ENCODE measurements around the gene LBHD2.

Gene LBHD2

DNA sequence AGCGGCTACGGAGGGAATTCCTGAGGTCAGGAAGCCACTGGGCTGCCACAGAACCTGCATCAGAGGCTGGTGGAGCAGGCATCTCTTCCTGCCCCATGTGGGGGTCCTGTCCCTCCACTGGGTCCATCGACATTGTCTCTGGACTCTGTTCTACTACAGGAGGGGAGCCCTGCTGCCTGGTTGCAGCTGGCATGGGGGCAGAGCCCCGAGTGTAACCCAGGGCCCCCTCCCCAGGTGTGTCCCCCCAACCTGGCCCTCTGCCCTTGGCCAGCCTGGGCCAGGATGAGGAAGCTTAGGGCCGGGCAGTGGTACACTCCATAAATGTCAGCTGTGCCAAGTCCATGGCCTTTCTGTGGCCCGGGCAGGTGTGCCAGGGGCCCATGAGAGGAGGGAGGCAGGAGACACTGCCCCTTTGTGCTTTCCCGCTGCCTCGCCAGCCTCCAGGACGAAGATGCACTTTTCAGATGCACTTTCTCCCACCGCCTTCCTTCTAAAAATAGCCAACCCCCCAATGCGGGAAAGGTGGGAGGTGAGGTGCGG lies 6.5 kb downstream of the LBHD2 start:
- DNase-seq (ENCODE audit: low read depth in 1 of 2, low spot score in 1 of 2) = no peak

DNA sequence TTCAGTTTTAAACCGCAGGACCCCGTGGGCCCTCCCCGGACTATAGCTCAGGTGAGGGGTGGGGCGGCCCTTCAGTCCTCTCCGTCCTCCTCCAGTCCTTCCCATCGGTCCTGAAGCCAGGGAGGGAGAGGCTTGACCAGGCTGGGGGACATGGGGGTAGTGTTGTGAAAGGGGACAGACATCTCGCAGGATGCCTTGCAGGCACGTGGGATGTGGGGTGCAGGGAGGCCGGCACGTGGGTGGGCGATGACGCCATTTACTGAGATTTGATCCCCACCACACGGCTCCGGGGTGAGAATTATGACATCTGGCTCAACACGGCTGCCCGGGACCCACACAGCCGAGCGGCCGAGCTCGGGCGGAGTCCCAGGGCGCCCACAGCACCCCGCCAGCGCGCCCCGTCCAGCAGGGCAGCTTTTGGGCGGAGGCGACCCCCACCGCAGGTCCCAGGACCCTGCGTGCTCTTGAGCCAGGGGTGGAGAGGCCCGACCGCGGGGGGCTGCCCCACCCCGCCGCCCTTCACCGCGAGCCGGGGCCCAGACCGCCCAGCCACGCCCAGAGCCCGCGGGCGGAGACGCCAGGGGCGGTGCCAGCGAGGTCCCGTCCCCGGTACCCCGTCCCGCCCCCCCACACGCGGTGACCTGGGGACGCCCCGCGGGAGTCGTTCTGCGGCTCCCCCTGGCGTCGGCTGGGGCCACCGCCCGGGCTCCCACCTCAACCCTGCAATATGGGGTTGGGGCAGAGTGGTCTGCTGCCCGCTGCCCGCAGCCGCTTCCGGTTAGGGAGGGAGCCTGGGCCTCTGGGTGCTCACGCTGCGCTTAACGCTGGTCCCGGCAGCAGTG lies 7.3 kb downstream of the LBHD2 start:
- DNase-seq (ENCODE audit: low read depth in 1 of 2, low spot score in 1 of 2) = peak; percentile 58 to 67

DNA sequence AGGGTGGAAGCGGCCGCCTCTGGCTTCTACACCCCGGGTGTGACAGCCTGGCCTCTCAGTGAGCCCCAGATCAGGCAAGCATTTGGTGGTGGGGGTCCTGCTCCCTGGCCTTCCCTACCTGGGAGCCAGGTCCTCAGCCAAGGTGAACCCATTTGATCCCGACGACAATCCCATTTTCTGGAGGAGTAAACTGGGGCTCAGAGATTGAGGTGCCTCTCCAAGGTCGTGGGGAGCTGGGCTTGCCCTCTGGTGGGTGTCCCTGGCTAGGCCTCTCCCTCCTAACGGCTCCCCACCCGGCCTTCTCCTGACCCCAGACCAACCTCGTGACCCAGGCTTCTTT lies 7.8 kb downstream of the LBHD2 start:
- no peak for DNase-seq (ENCODE audit: low read depth in 1 of 2, low spot score in 1 of 2)

DNA sequence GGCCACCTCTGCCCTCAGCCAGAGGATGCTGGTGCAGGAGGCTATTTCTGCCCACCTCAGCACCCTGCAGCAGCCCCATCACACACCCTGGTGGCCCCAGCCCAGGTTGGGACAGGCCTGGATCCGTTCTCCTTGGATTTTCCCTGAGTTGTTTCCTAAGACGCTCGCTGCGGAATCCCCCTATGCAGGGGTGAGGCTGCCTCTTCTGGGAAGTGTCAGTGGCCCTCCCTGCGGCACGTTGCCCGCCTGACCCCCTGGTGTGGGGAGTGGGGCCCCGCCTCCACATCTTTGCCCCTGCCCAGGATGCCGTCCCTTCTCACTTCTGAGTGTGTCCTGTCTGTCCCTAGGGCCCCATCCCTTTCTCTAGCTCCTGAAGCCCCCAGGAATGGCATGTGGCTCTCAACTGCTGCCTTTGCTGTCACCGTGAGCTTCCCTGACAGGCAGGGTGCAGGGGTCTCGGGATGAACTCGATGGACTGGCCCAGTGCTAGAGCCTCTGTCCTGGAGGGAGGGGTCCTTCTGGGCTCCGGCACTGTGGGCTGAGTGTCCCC lies 9.9 kb downstream of the LBHD2 start:
- no peak for DNase-seq (ENCODE audit: low read depth in 1 of 2, low spot score in 1 of 2)

DNA sequence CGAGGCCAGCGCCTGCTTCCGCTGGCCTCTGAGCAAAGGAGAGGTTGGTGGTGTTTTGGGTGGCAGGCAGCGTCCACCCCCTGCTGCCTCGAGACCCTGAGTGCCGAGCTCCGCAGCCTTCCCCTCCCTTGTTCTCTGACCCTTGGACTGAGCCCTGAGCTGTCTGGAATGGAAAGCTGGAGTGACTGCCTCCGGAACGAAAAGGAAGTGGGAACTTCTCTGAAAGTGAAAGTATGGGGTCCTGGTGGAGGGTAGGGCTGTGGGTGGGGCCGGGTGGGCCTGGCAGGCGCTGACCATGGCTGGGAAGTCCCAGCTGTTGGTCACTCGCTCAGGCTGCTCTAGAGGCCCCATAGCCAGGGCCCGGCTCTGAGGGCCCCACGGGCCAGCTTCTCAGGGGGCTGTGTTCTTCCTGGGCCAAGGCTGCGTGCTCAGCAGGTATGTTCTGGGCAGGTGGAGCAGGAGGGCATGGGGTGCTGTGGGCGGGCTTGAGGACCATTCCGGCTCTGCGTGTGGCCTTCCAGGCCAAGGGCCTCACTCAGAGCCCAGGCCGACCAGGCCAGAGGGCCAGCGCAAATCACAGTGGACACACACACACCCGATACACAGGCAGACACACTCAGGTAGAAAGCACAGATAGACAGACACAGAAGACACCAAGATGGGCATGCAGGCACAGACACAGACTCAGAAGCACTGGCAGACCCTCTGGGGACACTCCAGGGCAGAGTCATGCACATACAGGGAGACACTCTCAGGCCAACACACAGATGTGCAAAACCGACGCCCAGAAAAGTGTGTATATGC lies 10.6 kb downstream of the LBHD2 start, which contains the start of gene EXOC3L4:
Gene EXOC3L4, plus strand, starts transcription at position 320 of the 804 bp plus-strand sequence. CDS start 5,495 bp downstream, outside the sequence.
- DNase-seq (ENCODE audit: low read depth in 1 of 2, low spot score in 1 of 2) = no peak

DNA sequence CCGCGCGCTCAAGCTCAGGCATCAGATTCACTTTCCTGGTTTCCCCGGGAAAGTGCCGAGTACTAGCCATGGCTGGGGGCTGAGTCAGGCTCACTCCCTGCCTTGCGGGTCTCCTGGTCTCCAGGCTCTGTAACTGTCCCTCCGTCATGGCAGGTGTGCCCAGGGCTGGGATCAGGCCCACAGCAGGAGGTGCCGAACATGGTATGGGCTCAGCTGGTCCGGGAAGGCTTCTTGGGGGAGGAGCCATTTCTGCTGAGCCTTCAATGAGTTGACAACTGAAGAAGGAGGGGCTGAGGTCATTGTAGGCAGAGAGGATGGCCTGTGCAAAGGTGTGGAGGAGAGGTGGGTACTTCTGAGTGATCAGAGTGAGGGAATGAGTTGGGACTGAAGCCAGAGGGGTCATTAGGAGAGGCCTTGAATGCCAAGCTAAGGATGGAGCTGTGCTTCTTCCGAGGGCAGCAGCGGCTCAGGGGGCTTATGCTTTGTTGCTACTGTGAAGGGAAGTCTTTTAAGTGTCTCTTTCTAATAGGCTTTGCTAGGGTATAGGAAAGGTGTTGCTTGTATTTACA lies 11.3 kb downstream of the LBHD2 start:
- no peak for DNase-seq (ENCODE audit: low read depth in 1 of 2, low spot score in 1 of 2)

DNA sequence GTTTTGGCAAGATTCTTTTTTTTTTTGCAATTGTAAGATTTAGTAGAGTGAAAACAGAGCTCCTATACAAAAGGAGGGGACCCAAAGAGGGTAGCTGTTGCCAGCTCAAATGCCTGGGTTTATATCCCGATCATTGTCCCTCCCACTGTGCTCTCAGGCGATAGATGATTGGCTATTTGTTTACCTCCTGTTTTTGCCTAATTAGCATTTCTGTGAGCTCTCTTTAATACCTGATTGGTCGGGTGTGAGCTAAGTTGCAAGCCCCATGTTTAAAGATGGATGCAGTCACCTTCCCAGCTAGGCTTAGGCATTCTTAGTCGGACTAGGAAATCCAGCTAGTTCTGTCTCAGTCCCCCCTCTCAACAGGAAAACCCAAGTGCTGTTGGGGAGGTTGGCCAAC lies 12.4 kb downstream of the LBHD2 start:
- DNase-seq (ENCODE audit: low read depth in 1 of 2, low spot score in 1 of 2) = no peak

DNA sequence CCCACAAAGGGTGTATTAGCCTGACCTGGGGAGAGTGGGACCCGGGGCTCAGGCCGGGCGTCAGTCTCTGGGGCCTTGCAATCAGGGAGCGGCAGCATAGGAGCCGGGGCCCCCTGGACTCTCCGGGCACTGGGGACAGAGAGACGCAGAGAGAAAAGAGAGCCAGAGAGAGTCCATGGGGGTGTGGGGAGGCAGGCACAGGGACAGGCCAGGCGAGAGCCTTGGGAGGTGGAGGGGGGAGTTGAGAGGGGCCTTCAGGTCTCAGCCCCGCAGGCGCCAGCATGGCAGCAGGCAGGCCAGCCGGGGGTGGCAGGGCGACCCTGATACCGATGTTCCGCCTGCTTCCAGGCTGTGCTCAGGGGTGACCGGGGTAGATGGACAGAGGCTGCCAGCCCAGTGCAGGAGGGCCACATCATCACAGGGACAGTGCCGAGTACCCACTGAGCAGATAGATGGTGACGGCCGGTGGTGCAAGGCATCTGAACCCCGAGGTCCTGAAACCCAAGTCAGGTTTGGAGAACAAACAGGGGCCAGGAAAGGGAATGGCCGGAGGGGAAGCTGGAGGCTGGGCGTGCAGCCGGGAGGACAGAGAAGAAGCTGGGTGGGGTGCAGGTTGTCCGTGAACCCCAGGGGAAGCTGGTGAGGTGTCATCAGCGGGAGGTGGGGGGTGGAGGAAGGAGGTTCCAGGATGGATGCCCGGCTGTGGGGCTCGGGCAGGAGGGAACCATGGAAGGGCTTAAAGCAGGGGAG lies 13.4 kb downstream of the LBHD2 start:
- DNase-seq (ENCODE audit: low read depth in 1 of 2, low spot score in 1 of 2) = no peak

DNA sequence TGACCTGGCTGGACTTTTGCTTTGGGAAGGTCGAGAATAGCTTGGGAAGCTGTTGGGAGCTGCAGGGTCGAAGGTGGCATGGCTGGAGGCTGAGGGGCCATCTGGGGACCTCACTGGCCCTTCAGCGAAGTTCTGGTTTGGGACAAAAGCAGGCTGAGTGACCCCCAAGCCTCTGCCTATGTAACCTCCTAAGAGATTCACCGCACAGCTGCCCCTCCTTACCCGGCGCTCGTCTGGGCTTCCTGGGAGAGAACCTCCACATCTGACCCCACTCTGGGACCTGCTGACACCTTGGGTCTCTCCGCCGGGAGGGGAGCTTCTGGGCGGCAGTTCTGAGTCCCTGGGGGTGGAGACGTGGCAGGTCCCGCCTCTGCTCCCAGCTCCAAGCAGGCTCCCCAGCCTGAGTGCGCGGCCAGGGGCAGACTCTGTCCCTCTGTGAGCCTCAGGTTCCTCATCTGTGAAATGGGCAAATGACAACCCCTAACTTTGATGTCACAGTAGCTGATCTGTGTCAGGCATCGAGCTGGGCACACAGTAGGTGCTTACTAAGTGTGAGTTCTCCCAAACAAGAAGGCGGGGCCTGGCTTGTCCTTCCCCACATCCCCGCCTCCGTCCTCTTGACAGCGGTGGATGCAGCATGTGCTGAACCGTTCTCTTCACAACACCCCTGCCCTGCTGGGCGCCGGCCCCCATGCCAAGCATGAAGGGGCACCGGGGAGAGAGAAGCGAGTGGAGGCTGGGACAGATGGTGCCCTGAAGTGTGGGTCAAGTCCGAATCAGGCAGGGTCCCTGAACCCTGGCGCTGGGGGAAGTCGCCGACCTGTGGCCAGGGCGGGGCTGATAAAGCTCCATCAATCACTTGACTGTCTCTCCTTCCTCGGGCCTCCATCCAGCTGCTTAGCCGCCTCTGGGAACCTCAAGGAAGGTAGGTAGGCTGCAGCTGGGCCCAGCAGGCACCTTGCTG lies 14.3 kb downstream of the LBHD2 start:
- DNase-seq (ENCODE audit: low read depth in 1 of 2, low spot score in 1 of 2) = no peak

DNA sequence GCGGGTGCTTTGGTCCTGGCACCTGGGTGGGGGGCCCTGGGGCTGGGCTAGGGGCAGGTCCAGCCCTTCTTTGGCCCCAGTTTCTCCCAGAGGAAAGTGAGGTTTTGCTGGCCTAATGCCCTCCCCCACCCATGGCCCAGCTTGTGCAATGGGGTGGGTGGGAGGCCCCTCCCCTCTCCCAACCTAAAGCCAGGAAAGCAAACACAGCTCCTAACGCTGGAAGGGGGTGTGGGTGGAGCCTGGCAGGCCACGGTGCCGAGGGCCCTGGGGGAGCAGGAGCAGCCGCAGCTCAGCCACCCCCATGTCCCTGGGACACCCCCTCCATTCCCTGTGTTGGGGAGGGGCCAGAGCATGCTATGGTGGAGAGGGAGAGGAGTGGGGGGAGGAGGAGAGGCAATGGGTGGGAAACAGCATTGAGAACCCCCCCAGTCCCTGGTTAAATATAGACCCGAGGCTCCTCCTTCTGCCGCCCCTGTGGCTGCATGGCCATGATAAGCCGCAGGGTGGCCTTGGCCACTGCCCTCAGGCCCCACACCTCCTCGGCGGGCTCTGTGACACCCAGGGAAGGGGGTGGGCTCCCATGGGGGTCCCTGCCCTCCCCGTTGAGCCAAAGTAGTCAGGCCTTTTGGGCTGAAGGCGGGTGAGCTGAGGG lies 15.2 kb downstream of the LBHD2 start:
- DNase-seq (ENCODE audit: low read depth in 1 of 2, low spot score in 1 of 2) = no peak

DNA sequence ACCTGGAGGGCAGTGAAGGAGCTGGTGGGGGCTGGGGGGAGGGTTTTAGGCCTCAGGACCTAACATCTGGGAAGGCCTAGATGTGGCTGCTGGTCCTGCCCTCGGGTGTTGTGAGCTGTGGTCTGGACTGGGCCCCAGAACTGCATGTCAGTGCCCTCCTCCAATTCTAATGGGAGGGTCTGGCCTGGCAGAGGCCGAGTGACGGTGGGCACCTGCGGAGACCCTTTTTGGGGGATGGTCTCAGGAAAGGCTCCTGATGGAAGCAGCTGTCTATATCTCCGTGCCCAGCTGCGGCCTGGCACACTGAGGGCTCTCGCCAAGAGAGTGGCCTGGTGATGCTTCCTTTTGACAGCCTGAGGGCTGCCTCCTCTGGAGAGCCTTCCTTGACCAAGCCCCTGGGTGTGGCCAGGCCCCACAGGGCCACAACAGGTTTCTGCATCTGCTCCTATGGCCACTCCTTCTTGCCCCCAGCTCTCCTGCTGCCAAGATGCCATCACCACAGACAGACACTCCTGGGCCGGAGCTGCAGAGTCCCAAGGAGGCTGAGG lies 15.8 kb downstream of the LBHD2 start:
- DNase-seq (ENCODE audit: low read depth in 1 of 2, low spot score in 1 of 2) = no peak

DNA sequence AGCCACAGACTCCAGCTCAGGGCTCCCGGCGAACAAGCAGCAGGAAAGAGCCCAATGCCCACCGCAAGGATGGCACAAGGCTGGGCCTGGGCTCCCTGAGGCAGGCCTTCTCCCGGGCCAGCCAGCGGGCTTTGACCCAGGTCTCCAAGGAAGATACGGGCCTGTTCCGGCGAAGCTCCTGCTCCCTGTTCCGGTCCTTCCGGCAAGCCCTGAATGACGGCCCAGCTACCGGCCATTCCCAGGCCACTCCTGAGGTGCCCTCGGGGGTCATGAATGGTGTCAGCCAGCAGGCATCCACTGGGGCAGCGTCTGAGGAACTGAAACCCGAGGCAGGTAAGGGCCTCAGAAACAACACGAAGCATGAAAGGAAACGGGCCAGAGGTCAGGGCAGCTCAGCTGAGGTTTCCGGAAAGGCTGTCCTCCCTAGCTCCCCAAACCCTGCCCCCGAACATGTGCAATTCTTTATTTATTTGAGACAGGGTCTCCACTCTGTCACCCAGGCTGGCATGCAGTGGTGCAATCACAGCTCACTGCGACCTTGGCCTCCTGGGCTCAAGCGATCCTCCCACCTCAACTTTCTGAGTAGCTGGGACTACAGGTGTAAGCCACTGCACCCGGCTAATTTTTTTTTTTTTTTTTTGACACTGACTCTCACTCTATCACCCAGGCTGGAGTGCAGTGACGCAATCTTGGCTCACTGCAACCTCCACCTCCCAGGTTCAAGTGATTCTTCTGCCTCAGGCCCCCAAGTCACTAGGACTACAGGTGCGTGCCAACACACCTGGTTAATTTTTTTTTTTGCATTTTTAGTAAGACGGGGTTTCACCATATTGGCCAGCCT lies 16.5 kb downstream of the LBHD2 start:
- DNase-seq (ENCODE audit: low read depth in 1 of 2, low spot score in 1 of 2) = no peak

DNA sequence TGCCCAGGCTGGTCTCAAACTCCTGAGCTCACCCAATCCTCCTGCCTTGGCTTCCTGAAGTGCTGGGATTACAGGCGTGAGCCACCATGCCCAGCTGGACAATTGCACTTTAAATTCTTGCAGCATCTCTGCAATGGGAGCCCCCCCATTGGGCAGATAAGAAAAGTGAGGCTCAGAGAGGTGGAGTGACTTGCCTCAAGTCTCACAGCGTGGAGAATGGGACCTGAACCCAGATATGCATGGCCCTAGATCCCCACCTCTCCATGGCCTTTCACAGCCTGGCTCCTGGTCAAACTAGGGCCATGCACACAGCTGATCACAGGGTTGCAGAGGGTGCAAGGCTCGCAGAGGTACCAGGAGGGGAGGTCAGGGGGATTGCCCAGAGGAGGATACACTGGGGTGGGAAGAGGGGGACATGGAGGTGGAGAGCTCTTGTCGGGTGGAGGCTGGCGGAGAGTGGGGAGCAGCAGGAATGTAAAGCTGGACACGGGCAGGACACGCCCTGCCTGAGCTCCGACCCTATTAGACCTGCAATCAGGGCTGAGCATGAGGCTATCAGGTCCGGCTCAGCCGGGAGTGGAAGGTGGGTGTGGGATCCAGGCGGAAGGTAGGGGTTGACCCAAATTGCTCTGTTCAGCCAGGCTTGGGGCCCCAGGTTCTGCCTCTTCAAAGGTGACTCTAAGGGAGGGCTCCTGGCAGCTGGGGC lies 17.4 kb downstream of the LBHD2 start:
- no peak for DNase-seq (ENCODE audit: low read depth in 1 of 2, low spot score in 1 of 2)

DNA sequence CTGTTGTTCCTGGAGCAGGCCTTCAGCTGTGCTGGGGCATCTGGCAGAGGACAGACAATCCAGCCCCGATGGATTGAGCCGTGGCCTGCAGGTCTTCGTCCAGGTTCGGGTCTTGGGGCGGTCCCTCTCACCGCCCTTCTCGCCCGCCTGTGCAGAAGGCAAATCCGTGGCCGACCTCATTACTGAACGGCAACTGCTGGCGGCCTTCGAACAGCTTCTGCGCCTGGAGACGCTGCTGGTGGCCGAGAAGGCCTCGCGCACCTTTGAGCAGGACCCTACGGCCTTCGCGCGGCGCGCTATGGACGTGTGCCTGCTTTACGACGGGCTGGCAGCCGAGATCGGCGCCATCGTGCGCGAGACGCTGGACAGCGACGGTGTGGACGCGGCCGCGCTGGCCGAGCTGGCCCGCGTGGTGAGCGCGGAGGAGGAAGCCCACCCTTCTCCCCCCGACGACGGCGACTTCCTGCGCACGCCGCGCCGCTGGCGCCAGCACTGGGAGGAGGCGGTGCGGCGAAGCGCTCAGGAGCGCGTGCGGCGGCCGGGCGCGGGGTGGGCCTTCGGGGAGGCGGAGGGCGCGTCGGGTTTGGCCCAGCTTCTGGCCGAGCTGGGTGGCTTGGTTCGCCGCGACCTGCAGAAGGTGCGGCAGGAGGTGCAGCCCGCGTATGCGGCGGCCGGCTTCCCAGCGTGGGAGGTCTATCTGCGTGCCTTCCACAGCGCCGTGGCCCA lies 18.1 kb downstream of the LBHD2 start:
- DNase-seq (ENCODE audit: low read depth in 1 of 2, low spot score in 1 of 2) = no peak

DNA sequence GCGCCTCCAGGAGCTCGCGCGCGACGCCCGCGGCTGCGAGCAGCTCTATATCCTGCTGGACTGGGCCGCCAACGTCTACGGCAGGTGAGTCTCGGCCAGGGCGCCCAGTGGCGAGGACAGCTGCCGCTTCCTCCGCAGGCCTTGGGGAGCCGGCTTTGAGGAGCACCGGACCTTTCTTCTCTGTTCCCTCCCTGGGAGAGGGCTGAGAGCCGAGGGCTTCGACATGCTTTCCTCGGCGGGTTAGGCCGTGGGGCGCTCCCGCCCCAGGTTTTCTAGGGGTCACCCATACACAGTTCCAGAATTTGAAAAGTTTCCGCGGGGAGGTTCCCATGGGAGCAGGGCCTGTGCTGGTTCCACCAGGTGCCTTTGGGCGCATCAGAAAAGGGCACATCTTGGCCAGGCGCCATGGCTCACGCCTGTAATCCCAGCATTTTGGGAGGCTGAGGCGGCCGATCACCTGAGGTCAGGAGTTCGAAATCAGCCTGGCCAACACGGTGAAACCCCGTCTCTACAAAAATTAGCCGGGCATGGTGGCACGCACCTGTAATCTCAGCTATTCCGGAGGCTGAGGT lies 18.8 kb downstream of the LBHD2 start:
- DNase-seq (ENCODE audit: low read depth in 1 of 2, low spot score in 1 of 2) = no peak
